Muscle layer of duodenum (tissue), 2 donors: ENCODE measurements around the gene JUP.
A peak's percentile ranks its signal among the peaks of the same experiment; 100 is the strongest.
"Not testable (repeated sequence)": the region's sequence is repeated elsewhere in the genome, so short reads cannot be mapped to it uniquely, and the experiment has no call there.

Experiments
- H3K27ac ChIP-seq: one replicate; pipeline ENCODE4 v1.7.0; 2013; ENCODE audit warnings: mild to moderate bottlenecking, low read length
- H3K27me3 ChIP-seq: one replicate; pipeline ENCODE4 v1.7.0; 2013; ENCODE audit warnings: low read depth, mild to moderate bottlenecking, control low read depth, low read length
- H3K36me3 ChIP-seq, 2 donors: one replicate each; pipeline ENCODE4 v1.7.0; 2013; ENCODE audit warnings: low read length in 2 of 2, control low read depth in 1 of 2, mild to moderate bottlenecking in 1 of 2; ENCODE audit not compliant: insufficient read depth in 2 of 2, control insufficient read depth in 1 of 2
- H3K4me1 ChIP-seq, 2 donors: one replicate each; pipeline ENCODE4 v1.7.0; 2013; ENCODE audit warnings: low read length in 2 of 2, mild to moderate bottlenecking in 2 of 2, control low read depth in 1 of 2, moderate library complexity in 1 of 2; ENCODE audit not compliant: insufficient read depth in 2 of 2, control insufficient read depth in 1 of 2
- H3K4me3 ChIP-seq, 2 donors: one replicate each; pipeline ENCODE4 v1.7.0; 2013; ENCODE audit warnings: low read length in 2 of 2, low read depth in 1 of 2, mild to moderate bottlenecking in 1 of 2
- H3K9me3 ChIP-seq, 2 donors: one replicate each; pipeline ENCODE4 v1.7.0; 2013; ENCODE audit warnings: low read length in 2 of 2, control low read depth in 1 of 2, mild to moderate bottlenecking in 1 of 2; ENCODE audit not compliant: control insufficient read depth in 1 of 2
- donor health status: healthy.

JUP gene

DNA sequence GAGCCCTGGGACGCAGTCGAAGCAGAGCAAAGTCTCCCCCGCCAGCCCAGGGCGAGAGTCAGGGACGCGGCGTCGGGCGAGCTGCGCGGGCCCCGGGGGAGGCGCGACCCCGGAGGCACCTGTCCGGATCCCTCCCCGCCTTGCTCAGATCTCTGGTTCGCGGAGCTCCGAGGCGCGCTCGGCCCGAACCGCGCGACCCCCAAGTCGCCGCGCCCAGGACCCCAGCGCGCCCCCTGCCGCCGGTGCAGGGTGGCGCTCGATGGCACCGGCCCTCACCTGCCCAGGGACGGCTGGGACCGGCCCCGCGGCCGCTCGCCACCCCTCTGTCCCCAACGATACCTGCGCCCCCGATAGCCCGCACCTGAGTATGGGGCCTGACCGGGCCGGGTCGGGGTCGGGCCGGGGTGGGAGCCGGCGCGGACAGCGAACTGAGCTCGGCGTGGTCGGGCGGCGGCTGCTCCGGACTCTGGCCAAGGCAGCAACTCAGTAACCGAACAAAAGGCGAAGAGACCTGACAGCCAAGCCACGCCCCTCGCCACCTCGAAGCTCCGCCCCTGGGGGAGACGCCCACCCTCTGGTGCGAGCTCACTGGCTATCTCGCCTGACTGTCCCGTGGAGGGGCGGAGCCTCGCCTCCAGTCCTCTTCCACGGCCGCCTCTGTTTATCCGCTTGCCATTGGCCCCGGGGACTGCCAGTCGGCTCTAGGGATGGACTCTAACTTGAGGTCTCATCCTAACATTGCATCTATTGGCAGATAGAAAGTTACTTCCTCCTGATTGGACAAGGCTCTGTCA, at the start of gene JUP:
Gene JUP, minus strand, starts transcription at position 485 of the 794 bp plus-strand sequence. CDS start 14,857 bp downstream, outside the sequence.
- no peaks in the 10 kb centered on the region for H3K9me3 ChIP-seq
- no peaks in the 10 kb centered on the region for H3K27me3 ChIP-seq
- H3K36me3 ChIP-seq: no peaks in the 10 kb centered on the region
- H3K27ac ChIP-seq: peak within 1 kb of the TSS; percentile 84
- H3K4me1 ChIP-seq: peaks cover 3 to 39% of the 10 kb centered on the region in 2 donors
- H3K4me3 ChIP-seq: peak within 1 kb of the TSS; percentile 53 to 82

DNA sequence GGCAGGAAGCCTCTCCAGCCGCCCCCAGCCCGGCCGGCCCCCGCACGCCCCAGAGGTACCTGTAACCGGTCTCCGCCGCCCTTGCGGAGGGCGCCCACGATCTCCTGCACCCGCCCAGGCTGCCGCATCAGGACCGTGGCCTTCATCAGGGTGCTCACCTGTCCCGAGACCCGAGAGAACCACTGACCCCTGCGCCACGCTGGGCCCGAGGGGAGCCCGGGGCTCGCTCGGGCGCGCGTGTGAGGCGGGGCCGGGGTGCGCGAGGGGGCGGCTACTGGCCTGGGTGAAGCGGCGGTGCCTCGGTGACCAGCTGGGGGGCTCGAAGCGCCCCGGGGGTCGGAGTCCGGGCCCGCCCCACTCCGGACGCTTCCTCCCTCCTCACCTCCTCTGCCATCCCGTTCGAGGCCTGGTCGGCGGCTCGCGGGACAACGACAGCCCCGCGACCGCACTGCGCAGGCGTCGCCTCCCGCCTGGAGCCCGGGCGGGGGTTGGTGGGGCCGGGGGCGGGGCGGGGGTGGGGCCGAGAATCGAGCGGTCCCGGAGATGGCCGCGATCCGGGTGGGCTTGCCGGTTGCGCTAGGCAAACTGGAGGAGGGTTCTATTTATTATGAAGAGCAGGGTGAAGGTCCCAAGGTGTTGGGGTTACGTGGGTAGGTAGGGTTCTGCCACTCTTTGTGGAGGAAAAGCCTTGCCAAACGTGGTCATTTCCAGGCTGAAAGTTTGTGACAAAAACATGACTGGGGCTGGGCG, 49.5 kb upstream of the JUP start, which contains the start of gene NT5C3B:
Gene NT5C3B, minus strand, starts transcription at position 433 of the 750 bp plus-strand sequence. Its CDS starts 39 bp downstream, at position 394.
- no peaks in the 10 kb centered on the region for H3K27me3 ChIP-seq
- peaks cover 0 to 14% of the 10 kb centered on the region in 2 donors for H3K4me1 ChIP-seq
- H3K27ac ChIP-seq: peak within 1 kb of the TSS; percentile 36
- H3K4me3 ChIP-seq: peak within 1 kb of the TSS; percentile 61 to 94
- peaks cover 4 to 15% of the 10 kb centered on the region in 2 donors for H3K36me3 ChIP-seq
- H3K9me3 ChIP-seq: no peaks in the 10 kb centered on the region

DNA sequence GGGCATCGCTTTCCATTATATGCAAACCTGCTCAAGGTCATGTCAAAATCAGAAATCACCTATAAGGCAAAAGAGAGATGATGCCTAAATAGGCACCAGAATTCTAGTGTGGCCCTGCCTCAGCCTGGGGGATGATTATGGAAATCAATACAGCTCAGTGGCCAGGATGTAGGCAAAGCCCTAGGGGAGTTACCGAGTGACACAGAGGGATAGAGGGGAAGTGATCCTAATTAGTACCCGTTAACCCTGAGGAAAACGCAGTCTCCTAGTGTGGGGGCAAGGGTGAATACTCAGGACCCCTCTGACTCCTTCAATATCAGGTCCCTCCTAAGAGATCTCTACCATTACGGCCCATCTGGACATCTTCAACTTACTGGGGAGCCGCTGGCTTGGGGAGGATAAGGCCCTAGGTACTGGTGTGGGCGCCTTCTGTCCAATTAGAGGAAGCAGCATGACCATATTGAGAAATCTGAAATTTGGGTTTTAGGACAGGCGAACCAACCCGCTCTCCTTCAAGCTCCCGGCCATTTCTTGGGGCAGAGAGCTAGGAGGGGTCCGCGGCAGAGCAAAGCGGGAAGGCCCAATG, 48.8 kb upstream of the JUP start:
- peak overlapping the region; percentile 61 to 94 for H3K4me3 ChIP-seq
- H3K27ac ChIP-seq: peak overlapping the region; percentile 36
- peaks cover 0 to 14% of the 10 kb centered on the region in 2 donors for H3K4me1 ChIP-seq
- peaks cover 4 to 21% of the 10 kb centered on the region in 2 donors for H3K36me3 ChIP-seq
- no peaks in the 10 kb centered on the region for H3K9me3 ChIP-seq
- no peaks in the 10 kb centered on the region for H3K27me3 ChIP-seq

DNA sequence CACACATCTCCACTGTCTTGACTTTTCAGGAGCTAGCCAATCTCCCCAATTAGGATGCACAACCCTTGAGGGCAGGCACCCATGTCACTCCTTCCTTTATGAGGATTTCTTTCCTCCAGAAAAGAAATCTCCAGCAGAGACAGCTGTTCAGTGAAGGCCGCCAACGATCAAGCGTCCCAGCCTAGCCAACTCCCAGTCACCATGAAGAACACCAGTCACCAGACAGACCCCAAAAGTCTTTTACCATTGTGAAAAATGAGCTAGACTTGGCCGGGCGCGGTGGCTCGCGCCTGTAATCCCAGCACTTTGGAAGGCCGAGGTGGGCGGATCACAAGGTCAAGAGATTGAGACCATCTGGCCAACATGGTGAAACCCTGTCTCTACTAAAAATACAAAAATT, 43.5 kb upstream of the JUP start:
- H3K4me1 ChIP-seq, H3K27ac ChIP-seq, H3K9me3 ChIP-seq, H3K4me3 ChIP-seq, H3K27me3 ChIP-seq: not testable (repeated sequence)
- peaks cover 8 to 62% of the 10 kb centered on the region in 2 donors for H3K36me3 ChIP-seq

DNA sequence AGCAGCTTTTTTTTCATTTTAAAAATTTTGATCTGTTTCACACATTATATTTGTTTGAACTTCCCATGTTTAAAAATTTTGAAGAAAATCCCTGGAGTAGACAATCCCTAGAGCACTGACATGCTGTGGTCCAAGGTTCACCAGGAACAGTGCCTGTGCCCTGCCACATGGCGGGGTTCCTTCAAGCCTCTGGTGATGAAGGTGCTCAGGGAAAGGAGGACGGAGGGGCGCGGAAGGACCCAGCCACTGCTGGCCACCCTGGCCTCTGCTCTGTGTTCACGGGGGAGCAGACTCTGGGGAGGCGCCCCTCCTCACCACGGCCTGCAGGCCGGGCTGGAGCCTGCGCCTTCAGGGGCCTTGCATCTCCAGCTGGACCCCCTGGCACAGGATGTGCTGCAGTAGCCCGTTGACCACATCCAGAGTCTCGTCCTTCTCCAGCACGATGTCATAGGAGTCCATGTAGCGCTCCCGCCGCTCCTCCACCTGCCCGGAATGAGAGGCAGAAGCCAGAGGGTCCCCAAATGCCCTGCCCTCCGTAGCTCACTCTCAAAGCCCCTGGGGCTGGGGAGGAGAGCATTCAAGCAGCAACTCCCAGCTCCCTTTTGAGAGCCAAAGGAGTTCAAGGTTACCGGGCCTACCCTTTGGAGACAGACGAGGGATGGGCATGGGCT, 38.8 kb upstream of the JUP start:
- peaks cover 5 to 43% of the 10 kb centered on the region in 2 donors for H3K36me3 ChIP-seq
- H3K9me3 ChIP-seq: no peaks in the 10 kb centered on the region

DNA sequence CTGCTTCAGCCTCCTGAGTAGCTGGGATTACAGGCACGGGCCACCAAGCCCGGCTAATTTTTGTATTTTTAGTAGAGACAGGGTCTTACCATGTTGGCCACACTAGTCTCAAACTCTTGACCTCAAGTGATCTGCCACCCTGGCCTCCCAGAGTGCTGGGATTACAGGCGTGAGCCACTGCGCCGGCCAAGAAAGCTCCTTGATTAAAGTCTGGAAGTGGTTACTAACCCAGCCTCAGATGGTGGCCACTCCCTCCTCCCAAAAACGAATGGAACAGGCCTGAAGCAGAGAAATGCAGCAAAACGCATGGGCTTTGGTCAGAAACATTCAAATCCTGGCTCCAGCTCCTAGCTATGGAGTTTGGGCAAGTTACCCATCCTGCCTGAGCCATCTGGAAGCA, 37.6 kb upstream of the JUP start:
- H3K9me3 ChIP-seq: no peaks in the 10 kb centered on the region
- H3K27ac ChIP-seq: no peak overlapping the region
- H3K27me3 ChIP-seq: no peaks in the 10 kb centered on the region
- H3K36me3 ChIP-seq: peaks cover 5 to 35% of the 10 kb centered on the region in 2 donors
- H3K4me1 ChIP-seq: no peaks in the 10 kb centered on the region
- H3K4me3 ChIP-seq: no peak overlapping the region

More for the DNA sequence above, 38.8 kb upstream of the JUP start:
- Histone ChIP-seq H3K4me1 (no peaks in the 10 kb centered on the region), H3K27me3 (no peaks in the 10 kb centered on the region), H3K4me3 (no peak overlapping the region), H3K27ac (no peak overlapping the region)

DNA sequence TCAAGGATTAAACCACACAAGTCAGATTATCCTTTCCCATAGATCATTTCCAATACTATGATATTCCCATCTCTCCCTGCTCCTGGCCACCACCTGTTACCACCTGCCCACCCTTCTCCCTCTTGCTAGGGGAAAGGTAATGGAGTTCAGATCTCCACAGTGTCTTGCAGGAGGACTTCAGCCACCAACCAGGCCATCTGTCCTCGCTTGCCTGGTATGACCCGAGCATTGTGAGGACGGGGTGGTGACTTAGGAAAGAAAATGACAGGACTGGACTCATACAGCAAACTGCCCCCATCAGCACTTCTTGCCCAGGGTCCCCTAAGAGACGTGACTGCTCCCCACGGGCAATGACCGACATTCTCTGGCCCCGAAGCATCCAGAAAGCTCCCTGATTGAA, 37.1 kb upstream of the JUP start:
- Histone ChIP-seq H3K36me3 (peaks cover under 1 to 30% of the 10 kb centered on the region in 2 donors), H3K9me3 (no peaks in the 10 kb centered on the region), H3K27me3 (no peaks in the 10 kb centered on the region), H3K4me3 (no peak overlapping the region), H3K4me1 (no peaks in the 10 kb centered on the region), H3K27ac (no peak overlapping the region)

DNA sequence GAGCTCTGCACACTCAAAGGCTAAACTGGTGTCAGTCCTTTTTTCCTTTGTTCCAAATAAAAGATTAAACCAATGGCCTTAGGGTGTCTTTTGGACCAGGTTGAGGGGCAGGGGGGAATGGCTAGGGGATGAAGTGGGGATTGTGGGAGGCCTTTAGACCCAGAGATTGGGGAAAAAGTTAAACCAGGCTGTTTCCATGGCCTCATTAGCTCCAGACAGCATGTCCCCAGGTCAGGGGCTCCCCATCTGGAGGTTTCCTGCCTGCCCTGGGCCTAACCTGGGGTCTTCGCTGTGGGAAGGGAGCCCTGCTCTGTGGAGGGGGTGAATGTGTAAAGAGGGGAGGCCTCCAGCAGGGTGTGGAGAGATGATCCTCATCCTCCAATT, 36.6 kb upstream of the JUP start:
- H3K4me3 ChIP-seq: no peak overlapping the region
- peaks cover 0 to 29% of the 10 kb centered on the region in 2 donors for H3K36me3 ChIP-seq
- no peaks in the 10 kb centered on the region for H3K27me3 ChIP-seq
- no peak overlapping the region for H3K27ac ChIP-seq
- H3K4me1 ChIP-seq: no peaks in the 10 kb centered on the region
- H3K9me3 ChIP-seq: no peaks in the 10 kb centered on the region

DNA sequence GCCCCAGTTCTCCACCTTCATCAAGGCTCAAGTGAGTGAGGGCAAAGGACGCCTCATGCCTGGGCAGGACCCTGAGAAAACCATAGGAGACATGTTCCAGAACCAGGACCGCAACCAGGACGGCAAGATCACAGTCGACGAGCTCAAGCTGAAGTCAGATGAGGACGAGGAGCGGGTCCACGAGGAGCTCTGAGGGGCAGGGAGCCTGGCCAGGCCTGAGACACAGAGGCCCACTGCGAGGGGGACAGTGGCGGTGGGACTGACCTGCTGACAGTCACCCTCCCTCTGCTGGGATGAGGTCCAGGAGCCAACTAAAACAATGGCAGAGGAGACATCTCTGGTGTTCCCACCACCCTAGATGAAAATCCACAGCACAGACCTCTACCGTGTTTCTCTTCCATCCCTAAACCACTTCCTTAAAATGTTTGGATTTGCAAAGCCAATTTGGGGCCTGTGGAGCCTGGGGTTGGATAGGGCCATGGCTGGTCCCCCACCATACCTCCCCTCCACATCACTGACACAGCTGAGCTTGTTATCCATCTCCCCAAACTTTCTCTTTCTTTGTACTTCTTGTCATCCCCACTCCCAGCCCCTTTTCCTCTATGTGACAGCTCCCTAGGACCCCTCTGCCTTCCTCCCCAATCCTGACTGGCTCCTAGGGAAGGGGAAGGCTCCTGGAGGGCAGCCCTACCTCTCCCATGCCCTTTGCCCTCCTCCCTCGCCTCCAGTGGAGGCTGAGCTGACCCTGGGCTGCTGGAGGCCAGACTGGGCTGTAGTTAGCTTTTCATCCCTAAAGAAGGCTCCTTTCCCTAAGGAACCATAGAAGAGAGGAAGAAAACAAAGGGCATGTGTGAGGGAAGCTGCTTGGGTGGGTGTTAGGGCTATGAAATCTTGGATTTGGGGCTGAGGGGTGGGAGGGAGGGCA, 36.0 kb upstream of the JUP start:
- Histone ChIP-seq H3K36me3 (peaks cover 0 to 27% of the 10 kb centered on the region in 2 donors), H3K27ac (no peak overlapping the region), H3K4me3 (no peak overlapping the region), H3K9me3 (no peaks in the 10 kb centered on the region), H3K27me3 (no peaks in the 10 kb centered on the region), H3K4me1 (no peaks in the 10 kb centered on the region)

DNA sequence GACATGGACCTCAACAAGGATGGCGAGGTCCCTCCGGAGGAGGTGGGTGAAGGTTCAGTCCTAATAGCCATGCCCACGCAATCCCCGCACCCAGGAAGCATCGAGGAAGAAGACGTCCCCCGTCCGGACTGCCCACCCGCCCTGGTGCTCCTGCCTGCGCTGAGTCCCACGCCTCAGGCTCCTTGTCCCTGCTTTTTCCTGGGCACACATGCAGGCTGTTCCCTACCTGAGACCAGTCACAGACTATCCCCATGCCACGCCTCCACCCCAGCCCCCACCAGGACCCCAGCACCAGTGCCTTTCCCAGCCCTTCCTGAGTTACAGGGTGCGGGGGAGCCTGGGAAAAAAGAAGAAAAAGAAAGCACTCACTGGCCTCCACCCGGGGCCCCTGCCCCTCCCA, 35.3 kb upstream of the JUP start:
- no peaks in the 10 kb centered on the region for H3K4me1 ChIP-seq
- no peak overlapping the region for H3K27ac ChIP-seq
- no peak overlapping the region for H3K4me3 ChIP-seq
- peaks cover 0 to 24% of the 10 kb centered on the region in 2 donors for H3K36me3 ChIP-seq
- no peaks in the 10 kb centered on the region for H3K27me3 ChIP-seq
- no peaks in the 10 kb centered on the region for H3K9me3 ChIP-seq
